ENCODE measurements around the gene RFX2.
"Not testable (repeated sequence)": the region's sequence is repeated elsewhere in the genome, so short reads cannot be mapped to it uniquely, and the experiment has no call there.

The RFX2 gene

GRCh38 chr19:5985837-5986236 is 124.5 kb downstream of the RFX2 start:
- not testable (repeated sequence) for H3K36me3 ChIP-seq (ENCODE audit: control insufficient read depth, insufficient read depth, low read length); H3K27ac ChIP-seq (ENCODE audit: insufficient read depth, low read length, poor library complexity, severe bottlenecking); H3K9me3 ChIP-seq (ENCODE audit: control insufficient read depth, low read length); H3K27me3 ChIP-seq (replicated peaks; ENCODE audit: control insufficient read depth, insufficient read depth, low read length, poor library complexity, severe bottlenecking); DNase-seq; H3K4me1 ChIP-seq (ENCODE audit: control insufficient read depth, insufficient read depth, low read length, poor library complexity, severe bottlenecking); H3K4me3 ChIP-seq (ENCODE audit: insufficient read depth, low read depth, low read length, poor library complexity, severe bottlenecking)

GRCh38 chr19:5985098-5985783 is 125.1 kb downstream of the RFX2 start:
- peaks cover 6% of the 10 kb centered on the region for H3K4me1 ChIP-seq (ENCODE audit: control insufficient read depth, insufficient read depth, low read length, poor library complexity, severe bottlenecking)
- H3K36me3 ChIP-seq (ENCODE audit: control insufficient read depth, insufficient read depth, low read length) = no peaks in the 10 kb centered on the region
- H3K4me3 ChIP-seq (ENCODE audit: insufficient read depth, low read depth, low read length, poor library complexity, severe bottlenecking) = no peak overlapping the region
- H3K27ac ChIP-seq (ENCODE audit: insufficient read depth, low read length, poor library complexity, severe bottlenecking) = no peak overlapping the region
- H3K27me3 ChIP-seq (replicated peaks; ENCODE audit: control insufficient read depth, insufficient read depth, low read length, poor library complexity, severe bottlenecking) = no peaks in the 10 kb centered on the region
- H3K9me3 ChIP-seq (ENCODE audit: control insufficient read depth, low read length) = no peaks in the 10 kb centered on the region
- no peak for DNase-seq

- Histone ChIP-seq H3K27ac (ENCODE audit: insufficient read depth, low read length, poor library complexity, severe bottlenecking) (no peak overlapping the region), H3K9me3 (ENCODE audit: control insufficient read depth, low read length) (no peaks in the 10 kb centered on the region), H3K36me3 (ENCODE audit: control insufficient read depth, insufficient read depth, low read length) (no peaks in the 10 kb centered on the region), H3K4me3 (ENCODE audit: insufficient read depth, low read depth, low read length, poor library complexity, severe bottlenecking) (no peak overlapping the region), H3K4me1 (ENCODE audit: control insufficient read depth, insufficient read depth, low read length, poor library complexity, severe bottlenecking) (peaks cover 6% of the 10 kb centered on the region), H3K27me3 (replicated peaks; ENCODE audit: control insufficient read depth, insufficient read depth, low read length, poor library complexity, severe bottlenecking) (no peaks in the 10 kb centered on the region)
- DNase-seq = no peak
These were observed 125.7 kb downstream of the RFX2 start for GRCh38 chr19:5984600-5984999.

GRCh38 chr19:5983367-5983955 is 126.8 kb downstream of the RFX2 start:
- Histone ChIP-seq H3K4me3 (ENCODE audit: insufficient read depth, low read depth, low read length, poor library complexity, severe bottlenecking) (no peak overlapping the region), H3K36me3 (ENCODE audit: control insufficient read depth, insufficient read depth, low read length) (no peaks in the 10 kb centered on the region), H3K27ac (ENCODE audit: insufficient read depth, low read length, poor library complexity, severe bottlenecking) (no peak overlapping the region), H3K27me3 (replicated peaks; ENCODE audit: control insufficient read depth, insufficient read depth, low read length, poor library complexity, severe bottlenecking) (no peaks in the 10 kb centered on the region), H3K9me3 (ENCODE audit: control insufficient read depth, low read length) (no peaks in the 10 kb centered on the region), H3K4me1 (ENCODE audit: control insufficient read depth, insufficient read depth, low read length, poor library complexity, severe bottlenecking) (peaks cover 11% of the 10 kb centered on the region)
- DNase-seq = no peak

- peaks cover 9% of the 10 kb centered on the region for H3K36me3 ChIP-seq (ENCODE audit: control insufficient read depth, insufficient read depth, low read length)
- peak overlapping the region; percentile 95 for H3K4me3 ChIP-seq (ENCODE audit: insufficient read depth, low read depth, low read length, poor library complexity, severe bottlenecking)
- H3K27ac ChIP-seq (ENCODE audit: insufficient read depth, low read length, poor library complexity, severe bottlenecking) = peak overlapping the region; percentile 87
- H3K27me3 ChIP-seq (replicated peaks; ENCODE audit: control insufficient read depth, insufficient read depth, low read length, poor library complexity, severe bottlenecking) = no peaks in the 10 kb centered on the region
- H3K9me3 ChIP-seq (ENCODE audit: control insufficient read depth, low read length) = no peaks in the 10 kb centered on the region
- DNase-seq = no peak
- H3K4me1 ChIP-seq (ENCODE audit: control insufficient read depth, insufficient read depth, low read length, poor library complexity, severe bottlenecking) = peaks cover 28% of the 10 kb centered on the region
These were observed 131.4 kb downstream of the RFX2 start for GRCh38 chr19:5978606-5979552.

GRCh38 chr19:5977785-5978605 is 132.3 kb downstream of the RFX2 start, which contains the start of gene RANBP3:
Gene RANBP3 (minus strand): TSS chr19:5978140. CDS start chr19:5978082, 58 bp downstream.
- peak; percentile 98 to 99 (median 98) for DNase-seq
- peak within 1 kb of the TSS; percentile 95 for H3K4me3 ChIP-seq (ENCODE audit: insufficient read depth, low read depth, low read length, poor library complexity, severe bottlenecking)
- no peaks in the 10 kb centered on the region for H3K27me3 ChIP-seq (replicated peaks; ENCODE audit: control insufficient read depth, insufficient read depth, low read length, poor library complexity, severe bottlenecking)
- H3K4me1 ChIP-seq (ENCODE audit: control insufficient read depth, insufficient read depth, low read length, poor library complexity, severe bottlenecking) = peaks cover 28% of the 10 kb centered on the region
- peaks cover 17% of the 10 kb centered on the region for H3K36me3 ChIP-seq (ENCODE audit: control insufficient read depth, insufficient read depth, low read length)
- peak within 1 kb of the TSS; percentile 87 for H3K27ac ChIP-seq (ENCODE audit: insufficient read depth, low read length, poor library complexity, severe bottlenecking)
- no peaks in the 10 kb centered on the region for H3K9me3 ChIP-seq (ENCODE audit: control insufficient read depth, low read length)

- no peak for DNase-seq
- Histone ChIP-seq H3K27ac (ENCODE audit: insufficient read depth, low read length, poor library complexity, severe bottlenecking) (peak overlapping the region; percentile 87), H3K36me3 (ENCODE audit: control insufficient read depth, insufficient read depth, low read length) (peaks cover 17% of the 10 kb centered on the region), H3K9me3 (ENCODE audit: control insufficient read depth, low read length) (no peaks in the 10 kb centered on the region), H3K27me3 (replicated peaks; ENCODE audit: control insufficient read depth, insufficient read depth, low read length, poor library complexity, severe bottlenecking) (no peaks in the 10 kb centered on the region), H3K4me1 (ENCODE audit: control insufficient read depth, insufficient read depth, low read length, poor library complexity, severe bottlenecking) (peaks cover 28% of the 10 kb centered on the region), H3K4me3 (ENCODE audit: insufficient read depth, low read depth, low read length, poor library complexity, severe bottlenecking) (peak overlapping the region; percentile 95)
These were observed 133.0 kb downstream of the RFX2 start for GRCh38 chr19:5977222-5977784.

GRCh38 chr19:5976768-5977167 is 133.5 kb downstream of the RFX2 start:
- Histone ChIP-seq H3K36me3 (ENCODE audit: control insufficient read depth, insufficient read depth, low read length) (peaks cover 17% of the 10 kb centered on the region), H3K9me3 (ENCODE audit: control insufficient read depth, low read length) (no peaks in the 10 kb centered on the region), H3K4me1 (ENCODE audit: control insufficient read depth, insufficient read depth, low read length, poor library complexity, severe bottlenecking) (peaks cover 28% of the 10 kb centered on the region), H3K27ac (ENCODE audit: insufficient read depth, low read length, poor library complexity, severe bottlenecking) (peak overlapping the region; percentile 87), H3K27me3 (replicated peaks; ENCODE audit: control insufficient read depth, insufficient read depth, low read length, poor library complexity, severe bottlenecking) (no peaks in the 10 kb centered on the region), H3K4me3 (ENCODE audit: insufficient read depth, low read depth, low read length, poor library complexity, severe bottlenecking) (peak overlapping the region; percentile 95)
- no peak for DNase-seq

- no peak for DNase-seq
- peaks cover 28% of the 10 kb centered on the region for H3K4me1 ChIP-seq (ENCODE audit: control insufficient read depth, insufficient read depth, low read length, poor library complexity, severe bottlenecking)
These were observed 134.9 kb downstream of the RFX2 start for GRCh38 chr19:5975388-5975728.

More at GRCh38 chr19:5975388-5975728, 134.9 kb downstream of the RFX2 start:
- H3K27me3 ChIP-seq (replicated peaks; ENCODE audit: control insufficient read depth, insufficient read depth, low read length, poor library complexity, severe bottlenecking) = no peaks in the 10 kb centered on the region
- peaks cover 21% of the 10 kb centered on the region for H3K36me3 ChIP-seq (ENCODE audit: control insufficient read depth, insufficient read depth, low read length)
- no peaks in the 10 kb centered on the region for H3K9me3 ChIP-seq (ENCODE audit: control insufficient read depth, low read length)
- peak overlapping the region; percentile 38 for H3K27ac ChIP-seq (ENCODE audit: insufficient read depth, low read length, poor library complexity, severe bottlenecking)
- H3K4me3 ChIP-seq (ENCODE audit: insufficient read depth, low read depth, low read length, poor library complexity, severe bottlenecking) = no peak overlapping the region

All from effector memory CD4-positive, alpha-beta T cell (primary cell).